ENCODE measurements around the gene RNASE1. TPM values are rescaled to one million over a fixed set of nuclear protein-coding genes. Genes with fewer than 3 reads are reported as not detected.

The RNASE1 gene
- total RNA-seq, 1 donor from 2014 or later = not detected

- Mint-ChIP-seq H3K4me3 (no peak overlapping the region), H3K27me3 (ENCODE audit: insufficient read depth, low read depth) (peaks cover 3% of the 10 kb centered on the region), H3K4me1 (no peaks in the 10 kb centered on the region), H3K9me3 (peaks cover 2% of the 10 kb centered on the region), H3K36me3 (no peaks in the 10 kb centered on the region), H3K27ac (no peak overlapping the region)
- Histone ChIP-seq H2AFZ (replicated peaks) (no peak overlapping the region), H3K36me3 (no peaks in the 10 kb centered on the region), H3K4me2 (no peak overlapping the region), H3K4me3 (no peak overlapping the region), H3K9me3 (ENCODE audit: low read depth) (no peaks in the 10 kb centered on the region), H4K20me1 (ENCODE audit: low read depth) (no peaks in the 10 kb centered on the region), H3F3A (ENCODE audit: low read depth) (no peaks in the 10 kb centered on the region), H3K27me3 (no peaks in the 10 kb centered on the region), H3K4me1 (peaks cover 5% of the 10 kb centered on the region), H3K27ac (no peak overlapping the region), H3K79me2 (ENCODE audit: low read depth) (no peaks in the 10 kb centered on the region), H3K9ac (no peak overlapping the region)
- no peak for DNase-seq (ENCODE audit: low spot score)
- TF ChIP-seq CTCF (IDR thresholded peaks at IDR 0.05) (no peak), EZH2phosphoT487 (IDR thresholded peaks at IDR 0.05) (no peak), EZH2 (IDR thresholded peaks at IDR 0.05) (no peak)
Observed at GRCh38 chr14:20790464-20791116, 12.1 kb downstream of the RNASE1 start.

GRCh38 chr14:20789230-20789813 is 13.3 kb downstream of the RNASE1 start:
- Histone ChIP-seq H4K20me1 (ENCODE audit: low read depth) (no peaks in the 10 kb centered on the region), H2AFZ (replicated peaks) (no peak overlapping the region), H3K9ac (no peak overlapping the region), H3K79me2 (ENCODE audit: low read depth) (no peaks in the 10 kb centered on the region), H3K4me2 (no peak overlapping the region), H3K9me3 (ENCODE audit: low read depth) (no peaks in the 10 kb centered on the region), H3K27ac (no peak overlapping the region), H3K4me1 (peaks cover 5% of the 10 kb centered on the region), H3K27me3 (no peaks in the 10 kb centered on the region), H3K36me3 (no peaks in the 10 kb centered on the region), H3K4me3 (no peak overlapping the region), H3F3A (ENCODE audit: low read depth) (no peaks in the 10 kb centered on the region)
- no peak overlapping the region for H3K4me3 Mint-ChIP-seq
- TF ChIP-seq CTCF (IDR thresholded peaks at IDR 0.05) (no peak), EZH2phosphoT487 (IDR thresholded peaks at IDR 0.05) (no peak), EZH2 (IDR thresholded peaks at IDR 0.05) (no peak)
- H3K9me3 Mint-ChIP-seq = peaks cover 2% of the 10 kb centered on the region
- no peaks in the 10 kb centered on the region for H3K4me1 Mint-ChIP-seq
- no peak overlapping the region for H3K27ac Mint-ChIP-seq
- no peak for DNase-seq (ENCODE audit: low spot score)
- H3K36me3 Mint-ChIP-seq = no peaks in the 10 kb centered on the region
- H3K27me3 Mint-ChIP-seq (ENCODE audit: insufficient read depth, low read depth) = peaks cover 3% of the 10 kb centered on the region

GRCh38 chr14:20787025-20787424 is 15.6 kb downstream of the RNASE1 start:
- Histone ChIP-seq H3K4me3 (no peak overlapping the region), H3K4me1 (peaks cover 13% of the 10 kb centered on the region), H4K20me1 (ENCODE audit: low read depth) (no peaks in the 10 kb centered on the region), H3K9me3 (ENCODE audit: low read depth) (no peaks in the 10 kb centered on the region), H3K27me3 (no peaks in the 10 kb centered on the region), H3K4me2 (no peak overlapping the region), H3K9ac (no peak overlapping the region), H2AFZ (replicated peaks) (no peak overlapping the region), H3K36me3 (no peaks in the 10 kb centered on the region), H3F3A (ENCODE audit: low read depth) (peaks cover 8% of the 10 kb centered on the region), H3K27ac (no peak overlapping the region), H3K79me2 (ENCODE audit: low read depth) (no peaks in the 10 kb centered on the region)
- Mint-ChIP-seq H3K4me3 (no peak overlapping the region), H3K36me3 (no peaks in the 10 kb centered on the region), H3K27ac (no peak overlapping the region), H3K4me1 (peaks cover 7% of the 10 kb centered on the region), H3K9me3 (peaks cover 2% of the 10 kb centered on the region), H3K27me3 (ENCODE audit: insufficient read depth, low read depth) (peaks cover 3% of the 10 kb centered on the region)
- TF ChIP-seq EZH2phosphoT487 (IDR thresholded peaks at IDR 0.05) (no peak), EZH2 (IDR thresholded peaks at IDR 0.05) (no peak), CTCF (IDR thresholded peaks at IDR 0.05) (no peak)
- no peak for DNase-seq (ENCODE audit: low spot score)
